Measurements from ENCODE around the gene C4orf50. TPM values are rescaled to one million over a fixed set of nuclear protein-coding genes. Genes with fewer than 3 reads are reported as not detected.

C4orf50 gene
- total RNA-seq, 1 experiment from 2014 or later = 0.17 TPM

- no CpG with 5 or more reads among the region's 6 CpGs for WGBS (ENCODE audit: extremely low coverage, insufficient read length, low lambda C conversion rate)
- Histone ChIP-seq H3K18ac (ENCODE audit: insufficient read length, low read depth, low read length) (no peak overlapping the region), H3K14ac (ENCODE audit: insufficient read depth, low read length) (no peak overlapping the region), H3K4ac (ENCODE audit: low read depth, low read length) (no peak overlapping the region), H3K27me3 (ENCODE audit: insufficient read depth, low read length) (no peaks in the 10 kb centered on the region), H2BK120ac (ENCODE audit: low read depth, low read length, poor library complexity, severe bottlenecking) (no peak overlapping the region), H4K8ac (replicated peaks; ENCODE audit: insufficient read length, low read depth, low read length) (no peak overlapping the region), H4K5ac (ENCODE audit: insufficient read length, low read depth, low read length) (no peak overlapping the region), H2AK5ac (ENCODE audit: insufficient read length, low read length) (no peak overlapping the region), H3K79me1 (ENCODE audit: insufficient read depth, low read depth, low read length, poor library complexity, severe bottlenecking) (no peaks in the 10 kb centered on the region), H4K20me1 (ENCODE audit: control insufficient read depth, insufficient read depth, insufficient read length) (no peaks in the 10 kb centered on the region), H3K4me1 (ENCODE audit: insufficient read depth, low read length) (no peaks in the 10 kb centered on the region), H3K9ac (ENCODE audit: extremely low read depth, insufficient read length, low read length) (no peak overlapping the region), H3T11ph (ENCODE audit: low read length) (no peak overlapping the region), H3K23ac (ENCODE audit: insufficient read length, low read depth, low read length) (no peak overlapping the region), H3K79me2 (ENCODE audit: insufficient read depth, low read length) (no peaks in the 10 kb centered on the region), H2BK15ac (ENCODE audit: low read depth, low read length) (no peak overlapping the region), H3K23me2 (ENCODE audit: insufficient read length, low read depth, low read length, poor library complexity, severe bottlenecking) (no peaks in the 10 kb centered on the region), H3K56ac (ENCODE audit: insufficient read length, low read depth, low read length) (no peak overlapping the region), H2BK20ac (ENCODE audit: low read depth, low read length, poor library complexity, severe bottlenecking) (no peak overlapping the region), H3K9me3 (ENCODE audit: control insufficient read depth, low read depth, low read length) (no peaks in the 10 kb centered on the region), H2AFZ (ENCODE audit: low read length) (no peak overlapping the region), H2BK12ac (ENCODE audit: insufficient read length, low read depth, low read length) (no peak overlapping the region), H3K27ac (ENCODE audit: insufficient read length, low read depth, low read length) (no peak overlapping the region), H4K91ac (ENCODE audit: insufficient read length, low read depth, low read length) (no peak overlapping the region), H2BK5ac (ENCODE audit: insufficient read length, low read length) (no peak overlapping the region), H3K4me2 (ENCODE audit: insufficient read depth, insufficient read length, low read length) (no peak overlapping the region)
- peaks cover under 1 to 7% of the 10 kb centered on the region in 2 experiments for H3K4me1 Mint-ChIP-seq
- H3K4me3 Mint-ChIP-seq = no peak overlapping the region
- DNase-seq = peak; percentile 32
- no peaks in the 10 kb centered on the region for H3K9me3 Mint-ChIP-seq
- H3K27ac Mint-ChIP-seq = no peak overlapping the region
- peaks cover 11% of the 10 kb centered on the region for H3K27me3 Mint-ChIP-seq (ENCODE audit: low read depth)
- no peak for TF ChIP-seq CTCF (conservative IDR thresholded peaks at IDR 0.05)
- no peaks in the 10 kb centered on the region for H3K36me3 Mint-ChIP-seq (ENCODE audit: insufficient read depth in 1 of 3, low read depth in 3 of 3)
Measured at GRCh38 chr4:5976431-5976830, 41.8 kb downstream of the C4orf50 start.

All from H9 (cell line).